HG02973 (cell line): Measurements from ENCODE around the gene LLGL2.

Experiments
- ATAC-seq: cut with Tn5 transposase; IDR thresholded peaks from one replicate; pipeline ENCODE4 v1.9.1; 2021; ENCODE audit warnings: moderate library complexity; ENCODE audit not compliant: unreplicated experiment

LLGL2 gene

GRCh38 chr17:75492555-75493168, 32.8 kb upstream of the LLGL2 start:
- no peak for ATAC-seq

- no peak for ATAC-seq
These were observed 31.9 kb upstream of the LLGL2 start for GRCh38 chr17:75493476-75494129.

- ATAC-seq, result no peak
These were observed 31.1 kb upstream of the LLGL2 start for GRCh38 chr17:75494326-75494877.

GRCh38 chr17:75496005-75496404, 29.5 kb upstream of the LLGL2 start:
- no peak for ATAC-seq

GRCh38 chr17:75498039-75498725, 27.3 kb upstream of the LLGL2 start:
- no peak for ATAC-seq

GRCh38 chr17:75498726-75499213, 26.7 kb upstream of the LLGL2 start:
- no peak for ATAC-seq

GRCh38 chr17:75499313-75500022, 26.0 kb upstream of the LLGL2 start:
- no peak for ATAC-seq

- ATAC-seq, result no peak
These were observed 24.9 kb upstream of the LLGL2 start for GRCh38 chr17:75500419-75501216.

- ATAC-seq, result no peak
These were observed 24.0 kb upstream of the LLGL2 start for GRCh38 chr17:75501378-75502071.

- no peak for ATAC-seq
These were observed 23.3 kb upstream of the LLGL2 start for GRCh38 chr17:75502072-75502720.

- ATAC-seq, result no peak
These were observed 22.7 kb upstream of the LLGL2 start for GRCh38 chr17:75502721-75503329.

- ATAC-seq, result no peak
These were observed 22.1 kb upstream of the LLGL2 start for GRCh38 chr17:75503337-75503950.

GRCh38 chr17:75503976-75504346, 21.5 kb upstream of the LLGL2 start:
- no peak for ATAC-seq

- ATAC-seq, result no peak
These were observed 20.9 kb upstream of the LLGL2 start for GRCh38 chr17:75504347-75505151.

GRCh38 chr17:75505152-75505409, 20.4 kb upstream of the LLGL2 start:
- ATAC-seq, result no peak

GRCh38 chr17:75505640-75506039, 19.9 kb upstream of the LLGL2 start:
- ATAC-seq, result no peak

- no peak for ATAC-seq
These were observed 19.4 kb upstream of the LLGL2 start for GRCh38 chr17:75506134-75506533.

- ATAC-seq, result no peak
These were observed 18.6 kb upstream of the LLGL2 start for GRCh38 chr17:75506888-75507287.
